HG03159 (cell line): ENCODE results near the gene ALDH1A2.
"Not testable (repeated sequence)": the region's sequence is repeated elsewhere in the genome, so short reads cannot be mapped to it uniquely, and the experiment has no call there.

Experiments
- ATAC-seq: cut with Tn5 transposase; IDR thresholded peaks from one replicate; pipeline ENCODE4 v1.9.1; 2021; ENCODE audit warnings: mild to moderate bottlenecking, moderate library complexity; ENCODE audit not compliant: unreplicated experiment

Gene ALDH1A2

GRCh38 chr15:58002338-58003126 is 63.0 kb downstream of the ALDH1A2 start:
- ATAC-seq = no peak

- ATAC-seq = not testable (repeated sequence)
Observed at GRCh38 chr15:57999699-58000098, 65.8 kb downstream of the ALDH1A2 start.

GRCh38 chr15:57996561-57996960 is 69.0 kb downstream of the ALDH1A2 start:
- no peak for ATAC-seq

- ATAC-seq = no peak
Observed at GRCh38 chr15:57994221-57995049, 71.1 kb downstream of the ALDH1A2 start.

- no peak for ATAC-seq
Observed at GRCh38 chr15:57993409-57994145, 71.9 kb downstream of the ALDH1A2 start.

- ATAC-seq = no peak
Observed at GRCh38 chr15:57992761-57993355, 72.7 kb downstream of the ALDH1A2 start.

- ATAC-seq = no peak
Observed at GRCh38 chr15:57973534-57973933, 92.0 kb downstream of the ALDH1A2 start.

GRCh38 chr15:57972864-57973263 is 92.6 kb downstream of the ALDH1A2 start:
- ATAC-seq = no peak

GRCh38 chr15:57969996-57970395 is 95.5 kb downstream of the ALDH1A2 start:
- ATAC-seq = no peak

GRCh38 chr15:57969355-57969754 is 96.2 kb downstream of the ALDH1A2 start:
- ATAC-seq = no peak

- no peak for ATAC-seq
Observed at GRCh38 chr15:57962887-57963286, 102.6 kb downstream of the ALDH1A2 start.

- ATAC-seq = no peak
Observed at GRCh38 chr15:57961919-57962318, 103.6 kb downstream of the ALDH1A2 start.

GRCh38 chr15:57957113-57957512 is 108.4 kb downstream of the ALDH1A2 start:
- ATAC-seq = no peak

GRCh38 chr15:57953874-57954273 is 111.6 kb downstream of the ALDH1A2 start:
- ATAC-seq = no peak

- ATAC-seq = no peak
Observed at GRCh38 chr15:57951328-57951932, 114.1 kb downstream of the ALDH1A2 start.

GRCh38 chr15:57950381-57950946 is 115.0 kb downstream of the ALDH1A2 start:
- ATAC-seq = no peak

GRCh38 chr15:57949374-57949943 is 116.1 kb downstream of the ALDH1A2 start:
- no peak for ATAC-seq

GRCh38 chr15:57948351-57949289 is 116.9 kb downstream of the ALDH1A2 start:
- ATAC-seq = no peak

- ATAC-seq = no peak
Observed at GRCh38 chr15:57947781-57948180, 117.7 kb downstream of the ALDH1A2 start.
